HepG2 (cell line): ENCODE results near the gene ZC3H18. TPM values are rescaled to one million over a fixed set of nuclear protein-coding genes. Genes with fewer than 3 reads are reported as not detected.

Source experiments
- ATAC-seq: fragments of 200-7000 bp; cut with Tn5 transposase; 3 replicates; pipeline ENCODE4 v1.9.1; 2020; ENCODE audit warnings: mild to moderate bottlenecking, moderate library complexity
- BruUV-seq: library from RNA; stranded (reverse); fragments of 400-500 nt; replicated peaks from 2 replicates; lab custom pipeline; 2021; lab: Mats Ljungman, UMichigan
- CTCF ChIA-PET: fragments of 300-600 bp; formaldehyde crosslinking; extraction: SDS; loops from one replicate; lab custom pipeline; 2021; ENCODE audit warnings: low total read pairs, inconsistent platforms, low intra/inter-chr PET ratio; lab: Yijun Ruan, JAX
- POLR2A ChIA-PET: fragments of 350-600 bp; sonication (Branson Sonifier 250); formaldehyde crosslinking; loops from one replicate; lab custom pipeline; 2020; ENCODE audit warnings: antibody characterized with exemption, inconsistent platforms; lab: Yijun Ruan, JAX
- DNase-seq: peaks from one replicate; pipeline ENCODE4 v3.0.0-alpha.2; 2015; ENCODE audit warnings: low spot score
- FAIRE-seq: peaks from 3 replicates; lab custom pipeline; 2011; peaks lifted over from hg19 to GRCh38; lab: Jason Lieb, UNC
- H2AFZ ChIP-seq: one replicate; pipeline ENCODE4 v1.6.1; 2011; ENCODE audit warnings: low read length, inconsistent platforms
- H3K27ac ChIP-seq: fragments of 300-600 bp; 3 replicates; pipeline ENCODE4 v1.8.0; 2011; ENCODE audit warnings: mixed run types, mild to moderate bottlenecking, mixed read lengths, low read length, inconsistent platforms; ENCODE audit not compliant: insufficient read depth; ENCODE audit errors: extremely low read length
- H3K27me3 ChIP-seq, 2 experiments: fragments of 200-600 bp in 1 of 2; 2 replicates in 1 of 2; 3 replicates in 1 of 2; pipeline versions ENCODE4 v1.6.0 to v1.8.0; 2011; ENCODE audit warnings: low read length in 2 of 2, mild to moderate bottlenecking in 2 of 2, moderate library complexity in 2 of 2, inconsistent platforms in 1 of 2; ENCODE audit not compliant: insufficient read depth in 2 of 2, control insufficient read depth in 1 of 2
- H3K36me3 ChIP-seq, 2 experiments: fragments of 200-600 bp in 1 of 2; replicated peaks in 1 of 2; 2 replicates in 1 of 2; 3 replicates in 1 of 2; pipeline versions ENCODE4 v1.5.1 to v1.8.0; 2011; ENCODE audit warnings: low read length in 2 of 2, inconsistent platforms in 1 of 2; ENCODE audit not compliant: insufficient read depth in 2 of 2, control insufficient read depth in 1 of 2
- H3K4me1 ChIP-seq: 2 replicates; pipeline ENCODE4 v1.5.1; 2012; ENCODE audit warnings: low read length, inconsistent platforms; ENCODE audit not compliant: insufficient read depth
- H3K4me2 ChIP-seq: 2 replicates; pipeline ENCODE4 v1.6.0; 2011; ENCODE audit warnings: low read depth, low read length, inconsistent platforms
- H3K4me3 ChIP-seq, 3 experiments: fragments of 200-600 bp in 1 of 3; sonication (generic), shearing (Covaris generic) in 1 of 3; replicated peaks in 1 of 3; 2 replicates each; pipeline ENCODE4 v1.5.1; 2011 to 2016; ENCODE audit warnings: low read length in 3 of 3, inconsistent platforms in 2 of 3, low read depth in 2 of 3, mild to moderate bottlenecking in 2 of 3, control low read depth in 1 of 3, mixed read lengths in 1 of 3; ENCODE audit not compliant: insufficient read depth in 1 of 3
- H3K79me2 ChIP-seq: one replicate; pipeline ENCODE4 v1.6.1; 2011; ENCODE audit warnings: low read length, inconsistent platforms; ENCODE audit not compliant: insufficient read depth
- H3K9ac ChIP-seq: 2 replicates; pipeline ENCODE4 v1.6.0; 2011; ENCODE audit warnings: mild to moderate bottlenecking, low read depth, low read length, inconsistent platforms; ENCODE audit not compliant: insufficient read depth
- H3K9me3 ChIP-seq: 2 replicates; pipeline ENCODE4 v1.5.1; 2012; ENCODE audit warnings: mild to moderate bottlenecking, low read length
- H4K20me1 ChIP-seq: 2 replicates; pipeline ENCODE4 v1.6.0; 2011; ENCODE audit warnings: inconsistent platforms, mild to moderate bottlenecking, low read length, moderate library complexity; ENCODE audit not compliant: insufficient read depth
- CCAR2 ChIP-seq: fragments of 200-400 bp; formaldehyde crosslinking; optimal IDR thresholded peaks from 2 replicates; pipeline ENCODE3; 2018; ENCODE audit warnings: low read depth, mild to moderate bottlenecking, low read length, moderate library complexity
- GFI1 ChIP-seq: sonication (generic); formaldehyde crosslinking; IDR thresholded peaks from 2 replicates; pipeline ENCODE4 v1.5.0; 2020; ENCODE audit warnings: missing genetic modification reagents, mild to moderate bottlenecking, borderline replicate concordance
- HOXA3 ChIP-seq: sonication (generic); formaldehyde crosslinking; IDR thresholded peaks from 2 replicates; pipeline ENCODE4 v1.5.0; 2020; ENCODE audit warnings: missing genetic modification reagents
- HOXA5 ChIP-seq: sonication (generic); formaldehyde crosslinking; IDR thresholded peaks from 2 replicates; pipeline ENCODE4 v1.4.0; 2020; ENCODE audit warnings: missing genetic modification reagents
- HOXD1 ChIP-seq: sonication (generic); formaldehyde crosslinking; IDR thresholded peaks from 2 replicates; pipeline ENCODE4 v1.5.0; 2020; ENCODE audit warnings: missing genetic modification reagents
- KDM6A ChIP-seq: IDR thresholded peaks from 2 replicates; pipeline ENCODE4 v1.6.1; 2016; ENCODE audit warnings: low read depth
- MNT ChIP-seq: fragments of 450-650 bp; IDR thresholded peaks from 2 replicates; pipeline ENCODE4 v1.6.1; 2016
- NR1H2 ChIP-seq: sonication (generic); formaldehyde crosslinking; IDR thresholded peaks from 2 replicates; pipeline ENCODE4 v1.8.1; 2022; ENCODE audit warnings: low read depth, missing genetic modification reagents, borderline replicate concordance
- PHF20 ChIP-seq: sonication (generic); formaldehyde crosslinking; IDR thresholded peaks from 2 replicates; pipeline ENCODE4 v1.5.0; 2020; ENCODE audit warnings: mild to moderate bottlenecking, missing genetic modification reagents
- SMARCE1 ChIP-seq: fragments of 450-650 bp; IDR thresholded peaks from 2 replicates; pipeline ENCODE4 v1.6.1; 2017; ENCODE audit warnings: borderline replicate concordance
- YEATS2 ChIP-seq: sonication (generic); formaldehyde crosslinking; IDR thresholded peaks from 2 replicates; pipeline ENCODE4 v1.4.0; 2020; ENCODE audit warnings: missing genetic modification reagents, borderline replicate concordance
- ZBTB38 ChIP-seq: sonication (generic); formaldehyde crosslinking; IDR thresholded peaks from 2 replicates; pipeline ENCODE4 v1.5.1; 2020; ENCODE audit warnings: mild to moderate bottlenecking, missing genetic modification reagents
- ZBTB7B ChIP-seq: sonication (generic); formaldehyde crosslinking; IDR thresholded peaks from 2 replicates; pipeline ENCODE4 v1.4.0; 2020; ENCODE audit warnings: missing genetic modification reagents
- ZFP41 ChIP-seq: sonication (generic); formaldehyde crosslinking; IDR thresholded peaks from 2 replicates; pipeline ENCODE4 v1.4.0; 2020; ENCODE audit warnings: mild to moderate bottlenecking, missing genetic modification reagents, borderline replicate concordance
- ZNF260 ChIP-seq: sonication (generic); formaldehyde crosslinking; IDR thresholded peaks from 2 replicates; pipeline ENCODE4 v1.4.0; 2020; ENCODE audit warnings: missing genetic modification reagents, low read depth, mild to moderate bottlenecking, borderline replicate concordance
- ZNF878 ChIP-seq: sonication (generic); formaldehyde crosslinking; IDR thresholded peaks from 2 replicates; pipeline ENCODE4 v1.8.1; 2023; ENCODE audit warnings: mild to moderate bottlenecking, missing genetic modification reagents, moderate library complexity
- WGBS: methylation state at CpG from one replicate; pipeline ENCODE4 v1.1.6; 2017; ENCODE audit warnings: low lambda C conversion rate; 5-methylcytosine and 5-hydroxymethylcytosine counted together
- in situ Hi-C: cut with HindIII; loops from 2 replicates; pipeline ENCODE4 v1.10.0; 2017; ENCODE audit warnings: low pct_unique_long_range_greater_than_20kb; ENCODE audit not compliant: extremely low pct_ligation_motif_present
- intact Hi-C: fragments of 100-400 bp; cut with micrococcal nuclease; formaldehyde crosslinking; loops from one replicate; pipeline ENCODE4 v1.10.0; 2022; ENCODE audit not compliant: unreplicated experiment
- polyA plus RNA-seq, 8 experiments: library from polyadenylated mRNA; depleted of rRNA in 3 of 8; stranded (reverse) in 7 of 8; unstranded in 1 of 8; fragments of >200 nt; fragmentation: Illumina TruSeq in 4 of 8; extraction: Trizol in 4 of 8; gene quantifications; 2 replicates each; pipeline versions ENCODE4 v1.2.1 to v1.2.3, GENCODE V29; 2011 to 2016; ENCODE audit warnings: low read depth in 4 of 8, missing spikeins in 1 of 8, mixed read lengths in 1 of 8; ENCODE audit not compliant: insufficient read depth in 1 of 8
- total RNA-seq, 5 experiments: library from RNA; depleted of rRNA; stranded (reverse); fragments of >200 nt; fragmentation: Illumina TruSeq; extraction: Trizol; gene quantifications; 2 replicates each; pipeline ENCODE4 v1.2.3, GENCODE V29; 2016; ENCODE audit warnings: low read depth in 1 of 5
- TF ChIP-seq, protein P1 (sequence below): sonication (generic); formaldehyde crosslinking; IDR thresholded peaks from 2 replicates; pipeline ENCODE4 v1.5.0; 2020; ENCODE audit warnings: mild to moderate bottlenecking, missing genetic modification reagents

Gene ZC3H18
- total and polyA plus RNA-seq, 2 of the 13 experiments (the other 11 are each of a cell fraction or from before 2014, with no cell fraction given) = 11.2 to 27.4 TPM

GRCh38 chr16:88673716-88674379 lies 103.6 kb downstream of the ZC3H18 start:
- POLR2A ChIA-PET = interaction anchor here (1.2 kb wide), 1 partner anchor 24 kb away, joined by 4 read pairs; the partner anchor contains the start of gene CYBA
- no peak for FAIRE-seq
- no peak overlapping the region for H3K9ac ChIP-seq
- BruUV-seq = no TSS peak
- H3K4me2 ChIP-seq = no peak overlapping the region
- intact Hi-C loops (no loop called here), in situ Hi-C loops (no loop called here)
- TF ChIP-seq MNT (no peak), HOXA5 (CRISPR knock-in tag) (no peak), NR1H2 (CRISPR knock-in tag) (no peak), KDM6A (no peak), PHF20 (CRISPR knock-in tag) (no peak), ZNF878 (CRISPR knock-in tag) (no peak), SMARCE1 (no peak), HOXD1 (no peak), YEATS2 (CRISPR knock-in tag) (no peak), ZNF260 (no peak), ZBTB7B (CRISPR knock-in tag) (no peak), ZBTB38 (no peak), GFI1 (no peak), CCAR2 (no peak), HOXA3 (no peak), ZFP41 (CRISPR knock-in tag) (no peak)
- TF ChIP-seq, protein P1, sequence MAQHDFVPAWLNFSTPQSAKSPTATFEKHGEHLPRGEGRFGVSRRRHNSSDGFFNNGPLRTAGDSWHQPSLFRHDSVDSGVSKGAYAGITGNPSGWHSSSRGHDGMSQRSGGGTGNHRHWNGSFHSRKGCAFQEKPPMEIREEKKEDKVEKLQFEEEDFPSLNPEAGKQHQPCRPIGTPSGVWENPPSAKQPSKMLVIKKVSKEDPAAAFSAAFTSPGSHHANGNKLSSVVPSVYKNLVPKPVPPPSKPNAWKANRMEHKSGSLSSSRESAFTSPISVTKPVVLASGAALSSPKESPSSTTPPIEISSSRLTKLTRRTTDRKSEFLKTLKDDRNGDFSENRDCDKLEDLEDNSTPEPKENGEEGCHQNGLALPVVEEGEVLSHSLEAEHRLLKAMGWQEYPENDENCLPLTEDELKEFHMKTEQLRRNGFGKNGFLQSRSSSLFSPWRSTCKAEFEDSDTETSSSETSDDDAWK (CRISPR knock-in tag) = no peak
- WGBS = 89% methylated on average over 19 of the region's 19 CpGs
- H3K27me3 ChIP-seq = peaks cover under 1 to 7% of the 10 kb centered on the region in 2 experiments; a peak in 2 of 5 replicates
- H3K9me3 ChIP-seq = no peaks in the 10 kb centered on the region
- no peak for DNase-seq
- no peak overlapping the region for H3K27ac ChIP-seq
- no peak overlapping the region for H3K4me3 ChIP-seq
- H3K4me1 ChIP-seq = peaks cover 4% of the 10 kb centered on the region; the same call in 1 of the 2 replicates
- no peak for ATAC-seq
- H2AFZ ChIP-seq = no peak overlapping the region
- H3K79me2 ChIP-seq = no peaks in the 10 kb centered on the region
- CTCF ChIA-PET = no interaction called here
- no peaks in the 10 kb centered on the region; a peak in 1 of 5 replicates for H3K36me3 ChIP-seq
- H4K20me1 ChIP-seq = peaks cover 1% of the 10 kb centered on the region; the same call in 1 of the 2 replicates
